Activated CD4-positive, alpha-beta memory T cell treated with anti-CD3 and anti-CD28 coated beads, Interleukin-2, amount 10 ng/mL, durations not matched to agents 7 days and 5 days (primary cell): Measurements from ENCODE around the gene ABHD17A. TPM values are rescaled to one million over a fixed set of nuclear protein-coding genes. Genes with fewer than 3 reads are reported as not detected.
"Not testable (repeated sequence)": the region's sequence is repeated elsewhere in the genome, so short reads cannot be mapped to it uniquely, and the experiment has no call there.

ENCODE experiments used
- CTCF ChIA-PET: fragments of 350-600 bp; sonication (Branson Sonifier 250); formaldehyde crosslinking; loops from one replicate; lab custom pipeline; 2021; ENCODE audit warnings: antibody characterized with exemption, inconsistent platforms; lab: Charles Lee
- POLR2A ChIA-PET: fragments of 350-600 bp; sonication (Branson Sonifier 250); formaldehyde crosslinking; loops from one replicate; lab custom pipeline; 2021; ENCODE audit warnings: antibody characterized with exemption; lab: Charles Lee
- DNase-seq: peaks from one replicate; pipeline ENCODE4 v3.0.0-alpha.2; 2020
- H3K27ac Mint-ChIP-seq: one replicate; pipeline ENCODE4 v1.8.0; 2021; ENCODE audit warnings: mild to moderate bottlenecking, mixed read lengths
- H3K27me3 Mint-ChIP-seq: one replicate; pipeline ENCODE4 v1.8.0; 2021; ENCODE audit warnings: mixed read lengths
- H3K36me3 Mint-ChIP-seq: one replicate; pipeline ENCODE4 v1.8.0; 2021; ENCODE audit warnings: low read depth, mixed read lengths
- H3K4me1 Mint-ChIP-seq: one replicate; pipeline ENCODE4 v1.8.0; 2021; ENCODE audit warnings: mixed read lengths
- H3K4me3 Mint-ChIP-seq: one replicate; pipeline ENCODE4 v1.8.0; 2021; ENCODE audit warnings: mild to moderate bottlenecking, mixed read lengths
- H3K9me3 Mint-ChIP-seq: one replicate; pipeline ENCODE4 v1.8.0; 2021; ENCODE audit warnings: mixed read lengths
- total RNA-seq, 2 experiments: library from RNA; stranded (reverse); gene quantifications; one replicate each; pipeline ENCODE4 v1.2.3, GENCODE V29; 2021

ABHD17A gene
- total RNA-seq, 2 experiments from 2014 or later, result 255 to 259 TPM

DNA sequence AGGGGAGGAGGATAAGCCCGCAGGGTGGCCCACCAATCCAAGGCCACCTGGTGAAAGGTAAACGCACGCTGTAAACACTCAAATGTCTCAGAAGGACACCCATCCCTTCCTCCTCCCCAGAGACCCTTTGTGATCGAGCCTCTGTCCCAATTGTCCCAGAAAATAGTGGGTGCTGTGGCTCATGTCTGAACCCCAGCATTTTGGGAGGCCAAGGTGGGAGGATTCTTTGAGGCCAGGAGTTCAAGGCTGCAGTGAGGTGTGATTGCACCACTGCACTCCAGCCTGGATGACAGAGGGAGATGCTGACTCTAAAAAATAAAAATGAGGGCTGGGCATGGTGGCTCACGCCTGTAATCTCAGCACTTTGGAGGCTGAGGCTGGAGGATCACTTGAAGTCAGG, 3.1 kb upstream of the ABHD17A start:
- DNase-seq, result no peak
- ChIA-PET CTCF (no interaction called here), POLR2A (interaction anchor here (1.8 to 6.6 kb wide), 2 partner anchors 9 to 13 kb away, joined by 7 to 47 read pairs; no protein-coding TSS in a partner anchor)
- Mint-ChIP-seq H3K4me3 (no peak overlapping the region), H3K4me1 (peaks cover 29% of the 10 kb centered on the region), H3K27me3 (no peaks in the 10 kb centered on the region), H3K27ac (no peak overlapping the region), H3K36me3 (peaks cover 15% of the 10 kb centered on the region), H3K9me3 (no peaks in the 10 kb centered on the region)

DNA sequence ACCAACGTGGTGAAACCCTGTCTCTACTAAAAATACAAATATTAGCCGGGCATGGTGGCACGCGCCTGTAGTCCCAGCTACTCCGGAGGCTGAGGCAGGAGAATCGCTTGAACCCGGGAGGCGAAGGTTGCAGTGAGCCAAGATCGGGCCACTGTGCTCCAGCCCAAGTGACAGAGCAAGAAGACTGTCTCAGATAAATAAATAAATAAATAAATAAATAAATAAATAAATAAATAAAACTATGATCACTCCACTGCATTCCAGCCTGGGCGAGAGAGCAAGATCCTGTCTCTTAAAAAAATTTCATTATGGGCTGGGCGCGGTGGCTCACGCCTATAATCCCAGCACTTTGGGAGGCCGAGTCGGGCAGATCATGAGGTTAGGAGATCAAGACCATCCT, 1.1 kb upstream of the ABHD17A start:
- CTCF ChIA-PET, result interaction anchor here (0.8 to 2.0 kb wide), 4 partner anchors 8 to 22 kb away, joined by 3 to 7 read pairs (median 4); no protein-coding TSS in a partner anchor
- H3K9me3 Mint-ChIP-seq, result not testable (repeated sequence)

DNA sequence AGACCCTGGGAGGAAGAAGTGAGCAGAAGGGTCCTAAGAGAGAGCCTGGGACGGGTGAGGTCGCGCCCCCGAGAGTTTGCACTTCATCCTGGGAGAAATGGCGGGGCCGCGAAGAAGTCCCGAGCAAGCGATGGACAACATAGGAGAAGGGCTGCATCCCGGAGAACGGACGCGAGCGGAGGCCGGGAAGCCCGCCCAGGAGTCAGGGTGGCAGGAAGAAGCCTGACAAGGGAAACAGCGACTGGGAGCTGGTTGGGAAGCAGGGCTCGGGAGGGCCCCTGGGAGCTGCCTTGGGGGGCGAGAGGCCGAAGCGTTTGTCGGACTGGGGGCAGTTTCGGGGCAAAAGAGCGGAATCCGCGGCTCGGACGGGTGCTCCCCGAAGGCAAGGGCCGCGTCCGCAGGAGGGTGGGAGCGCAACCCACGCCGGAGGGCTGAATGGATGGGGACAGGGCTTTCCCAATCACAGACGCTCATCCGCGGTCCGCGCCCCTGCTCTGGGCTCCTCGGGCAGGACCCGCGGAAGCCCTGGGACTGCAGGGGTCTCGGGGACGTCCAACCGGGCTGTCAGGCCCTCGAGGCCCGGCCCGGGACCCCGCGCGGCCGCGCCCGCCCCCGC, 469 bp downstream of the ABHD17A start:
- Mint-ChIP-seq H3K27ac (peak overlapping the region; percentile 97), H3K4me3 (peak overlapping the region; percentile 98), H3K27me3 (no peaks in the 10 kb centered on the region), H3K36me3 (peaks cover 32% of the 10 kb centered on the region), H3K9me3 (no peaks in the 10 kb centered on the region), H3K4me1 (peaks cover 41% of the 10 kb centered on the region)
- CTCF ChIA-PET, result interaction anchor here (0.6 to 2.2 kb wide), 6 partner anchors 10 to 618 kb away, joined by 3 to 9 read pairs (median 4); no protein-coding TSS in a partner anchor
- POLR2A ChIA-PET, result interaction anchor here (0.6 to 6.6 kb wide), 10 partner anchors 8 to 39 kb away, joined by 3 to 111 read pairs (median 7); partner anchors contain the start of genes ADAT3 and SCAMP4
- DNase-seq, result no peak

More for the DNA sequence above, 1.1 kb upstream of the ABHD17A start:
- H3K4me1 Mint-ChIP-seq, result peaks cover 37% of the 10 kb centered on the region
- not testable (repeated sequence) for H3K27me3 Mint-ChIP-seq, H3K27ac Mint-ChIP-seq, DNase-seq, H3K4me3 Mint-ChIP-seq
- POLR2A ChIA-PET, result interaction anchor here (5.6 to 6.6 kb wide), 2 partner anchors 10 to 11 kb away, joined by 47 to 111 read pairs; no protein-coding TSS in a partner anchor
- H3K36me3 Mint-ChIP-seq, result peaks cover 29% of the 10 kb centered on the region

GRCh38 chr19:1884291-1884718, 991 bp downstream of the ABHD17A start:
- H3K36me3 Mint-ChIP-seq, result peaks cover 32% of the 10 kb centered on the region
- H3K27me3 Mint-ChIP-seq, result no peaks in the 10 kb centered on the region
- peak overlapping the region; percentile 97 for H3K27ac Mint-ChIP-seq
- H3K9me3 Mint-ChIP-seq, result no peaks in the 10 kb centered on the region
- ChIA-PET CTCF (interaction anchor here (2.0 to 2.2 kb wide), 2 partner anchors 13 to 20 kb away, joined by 7 to 9 read pairs; no protein-coding TSS in a partner anchor), POLR2A (interaction anchor here (0.6 to 6.6 kb wide), 12 partner anchors 9 to 39 kb away, joined by 3 to 111 read pairs (median 6); partner anchors contain the start of genes ADAT3 and SCAMP4)
- DNase-seq, result peak; percentile 51
- peaks cover 41% of the 10 kb centered on the region for H3K4me1 Mint-ChIP-seq
- peak overlapping the region; percentile 98 for H3K4me3 Mint-ChIP-seq

- CTCF ChIA-PET, result interaction anchor here (2.2 kb wide), 1 partner anchor 19 kb away, joined by 9 read pairs; no protein-coding TSS in a partner anchor
- POLR2A ChIA-PET, result interaction anchor here (0.6 to 6.6 kb wide), 11 partner anchors 8 to 40 kb away, joined by 3 to 111 read pairs (median 6); partner anchors contain the start of genes ADAT3 and SCAMP4
- Mint-ChIP-seq H3K27ac (peak overlapping the region; percentile 97), H3K27me3 (no peaks in the 10 kb centered on the region), H3K4me3 (peak overlapping the region; percentile 98), H3K9me3 (no peaks in the 10 kb centered on the region), H3K4me1 (peaks cover 41% of the 10 kb centered on the region), H3K36me3 (peaks cover 32% of the 10 kb centered on the region)
- no peak for DNase-seq
These were observed 1.5 kb downstream of the ABHD17A start for GRCh38 chr19:1883784-1884183.

GRCh38 chr19:1882786-1883692, 2.3 kb downstream of the ABHD17A start:
- peaks cover 41% of the 10 kb centered on the region for H3K4me1 Mint-ChIP-seq
- CTCF ChIA-PET, result interaction anchor here (1.0 to 2.2 kb wide), 4 partner anchors 14 to 184 kb away, joined by 3 to 9 read pairs (median 4); no protein-coding TSS in a partner anchor
- peak overlapping the region; percentile 98 for H3K4me3 Mint-ChIP-seq
- no peaks in the 10 kb centered on the region for H3K27me3 Mint-ChIP-seq
- no peaks in the 10 kb centered on the region for H3K9me3 Mint-ChIP-seq
- POLR2A ChIA-PET, result interaction anchor here (1.0 to 6.6 kb wide), 13 partner anchors 8 to 40 kb away, joined by 3 to 111 read pairs (median 6); partner anchors contain the start of genes ADAT3 and SCAMP4
- H3K27ac Mint-ChIP-seq, result peak overlapping the region; percentile 97
- peaks cover 37% of the 10 kb centered on the region for H3K36me3 Mint-ChIP-seq
- no peak for DNase-seq

DNA sequence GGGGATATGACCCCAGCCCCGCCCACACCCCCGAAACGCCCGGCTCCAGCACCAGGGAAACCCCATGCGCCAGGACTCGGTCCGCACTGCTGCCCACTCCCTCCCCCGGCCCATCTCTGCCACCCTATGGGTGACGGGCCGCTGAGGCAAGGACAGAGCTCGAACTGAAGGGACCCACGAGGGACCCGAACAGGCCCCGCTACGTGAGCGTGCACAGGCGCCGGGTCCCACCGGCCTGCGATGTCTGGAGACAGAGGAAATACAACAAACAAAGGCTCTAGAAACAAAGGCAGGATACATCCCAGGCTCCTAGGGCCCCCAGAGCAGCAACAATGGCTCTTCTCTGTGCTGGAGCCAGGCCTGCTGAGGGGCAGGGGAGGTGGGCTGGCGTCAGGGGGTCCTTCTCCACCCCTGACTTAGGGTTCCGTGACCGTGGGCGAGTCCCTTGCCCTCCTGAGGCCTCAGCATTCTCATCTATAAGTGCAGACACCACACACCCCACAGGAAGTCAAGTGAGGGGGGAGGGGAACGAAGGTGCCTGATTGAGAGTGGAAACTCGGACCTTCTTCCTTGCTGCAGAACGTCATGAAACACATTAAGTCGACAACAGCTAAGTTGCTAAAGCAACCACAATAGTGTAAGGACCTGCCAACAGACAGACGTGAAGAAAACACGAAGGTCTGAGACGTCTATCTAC, 3.1 kb downstream of the ABHD17A start:
- H3K9me3 Mint-ChIP-seq, result no peaks in the 10 kb centered on the region
- H3K27ac Mint-ChIP-seq, result peak overlapping the region; percentile 97
- H3K4me3 Mint-ChIP-seq, result peak overlapping the region; percentile 98
- ChIA-PET CTCF (interaction anchor here (1.0 to 1.5 kb wide), 3 partner anchors 15 to 185 kb away, joined by 3 to 4 read pairs (median 3); no protein-coding TSS in a partner anchor), POLR2A (interaction anchor here (1.0 to 6.6 kb wide), 7 partner anchors 7 to 41 kb away, joined by 3 to 111 read pairs (median 10); no protein-coding TSS in a partner anchor)
- peaks cover 38% of the 10 kb centered on the region for H3K4me1 Mint-ChIP-seq
- H3K36me3 Mint-ChIP-seq, result peaks cover 37% of the 10 kb centered on the region
- H3K27me3 Mint-ChIP-seq, result no peaks in the 10 kb centered on the region
- DNase-seq, result peak; percentile 85

DNA sequence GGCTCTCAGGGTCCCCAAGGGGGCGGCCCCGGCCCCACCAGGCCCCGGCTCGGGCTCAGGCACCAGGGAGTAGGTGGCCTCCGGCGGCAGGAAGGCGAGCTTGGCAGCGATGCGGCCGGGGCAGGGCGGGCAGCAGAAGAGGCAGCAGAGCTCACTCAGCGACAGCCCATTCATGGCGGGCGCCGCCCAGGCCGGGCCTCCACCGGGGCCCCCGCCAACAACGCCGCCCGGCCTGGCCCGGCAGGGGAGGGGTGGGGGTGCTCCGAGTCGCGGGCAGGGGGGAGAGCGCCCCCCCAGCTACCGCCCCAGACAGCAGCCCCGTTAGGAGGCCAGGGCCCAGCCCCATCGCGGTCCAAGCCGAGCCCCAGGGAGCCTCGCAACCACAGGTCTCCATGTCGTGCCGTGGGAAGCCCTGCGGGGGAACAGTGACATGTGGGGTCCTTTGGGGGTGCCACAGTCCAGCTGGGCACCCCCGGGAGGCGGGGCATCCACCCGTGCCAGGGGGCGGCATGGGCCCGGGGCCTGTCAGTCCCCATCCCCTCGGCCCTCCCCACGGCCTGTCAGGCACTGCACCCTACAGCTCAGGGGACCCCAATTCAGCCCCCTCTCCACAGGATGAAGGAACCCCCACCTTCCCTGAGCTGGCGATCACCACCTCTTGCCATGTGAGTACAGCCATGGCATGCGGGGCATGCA, 3.8 kb downstream of the ABHD17A start:
- ChIA-PET CTCF (interaction anchor here (1.0 kb wide), 1 partner anchor 185 kb away, joined by 3 read pairs; no protein-coding TSS in a partner anchor), POLR2A (interaction anchor here (1.1 to 5.6 kb wide), 5 partner anchors 12 to 42 kb away, joined by 3 to 111 read pairs (median 10); no protein-coding TSS in a partner anchor)
- H3K27me3 Mint-ChIP-seq, H3K9me3 Mint-ChIP-seq, DNase-seq: not testable (repeated sequence)
- peaks cover 37% of the 10 kb centered on the region for H3K36me3 Mint-ChIP-seq
- peak overlapping the region; percentile 98 for H3K4me3 Mint-ChIP-seq
- peak overlapping the region; percentile 97 for H3K27ac Mint-ChIP-seq
- H3K4me1 Mint-ChIP-seq, result peaks cover 36% of the 10 kb centered on the region

DNA sequence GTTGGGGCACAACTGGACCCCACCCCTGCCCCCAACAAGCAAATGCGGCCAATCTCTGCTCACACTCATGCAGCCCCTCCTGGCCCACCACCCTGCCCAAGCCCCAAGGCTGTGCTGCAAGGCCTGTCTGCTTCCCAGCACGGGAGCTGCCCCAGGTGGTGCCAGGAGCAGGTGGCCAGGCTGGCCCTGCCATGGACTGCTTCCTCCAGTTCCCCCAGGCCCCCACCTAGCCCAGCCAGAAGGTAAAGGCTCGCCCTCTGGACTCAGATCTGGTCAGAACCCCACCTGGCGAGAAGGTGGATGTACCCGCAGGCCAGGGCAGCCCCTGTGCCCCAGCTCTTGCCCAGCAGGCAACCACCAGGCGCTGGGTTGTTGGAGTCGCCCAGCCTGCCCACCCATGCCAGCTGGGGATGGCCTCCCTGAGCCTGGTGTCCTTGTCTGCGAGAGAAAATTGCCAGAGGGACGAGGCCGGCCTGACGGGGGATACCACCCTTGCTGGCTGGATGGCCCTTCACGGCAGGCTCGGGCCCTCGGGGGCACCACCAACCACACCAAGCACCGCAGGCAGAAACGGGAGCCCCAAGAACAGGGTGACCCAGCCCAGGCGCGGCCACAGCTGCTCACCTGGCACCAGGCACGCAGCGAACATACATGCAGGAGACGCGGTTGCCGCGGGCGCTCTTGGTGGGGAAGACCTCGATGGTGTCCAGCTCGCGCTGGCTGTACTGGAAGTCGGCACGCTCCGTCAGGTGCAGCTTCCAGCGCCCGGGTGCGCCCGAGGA, 4.5 kb downstream of the ABHD17A start:
- Mint-ChIP-seq H3K27ac (no peak overlapping the region), H3K9me3 (no peaks in the 10 kb centered on the region), H3K27me3 (no peaks in the 10 kb centered on the region), H3K36me3 (peaks cover 40% of the 10 kb centered on the region), H3K4me3 (peak overlapping the region; percentile 41), H3K4me1 (peaks cover 39% of the 10 kb centered on the region)
- CTCF ChIA-PET, result no interaction called here
- no peak for DNase-seq
- POLR2A ChIA-PET, result interaction anchor here (3.0 to 5.6 kb wide), 2 partner anchors 16 to 25 kb away, joined by 10 to 111 read pairs; no protein-coding TSS in a partner anchor

GRCh38 chr19:1879982-1880381, 5.3 kb downstream of the ABHD17A start:
- H3K9me3 Mint-ChIP-seq, CTCF ChIA-PET, H3K27me3 Mint-ChIP-seq, H3K4me3 Mint-ChIP-seq, DNase-seq, POLR2A ChIA-PET: not testable (repeated sequence)
- H3K36me3 Mint-ChIP-seq, result peaks cover 47% of the 10 kb centered on the region
- H3K4me1 Mint-ChIP-seq, result peaks cover 35% of the 10 kb centered on the region
- H3K27ac Mint-ChIP-seq, result peak overlapping the region; percentile 35

- H3K4me3 Mint-ChIP-seq, H3K9me3 Mint-ChIP-seq, H3K27ac Mint-ChIP-seq, CTCF ChIA-PET, H3K27me3 Mint-ChIP-seq, POLR2A ChIA-PET, DNase-seq: not testable (repeated sequence)
- peaks cover 43% of the 10 kb centered on the region for H3K4me1 Mint-ChIP-seq
- peaks cover 48% of the 10 kb centered on the region for H3K36me3 Mint-ChIP-seq
These were observed 6.7 kb downstream of the ABHD17A start for GRCh38 chr19:1878583-1878982.
